Right lobe of liver (tissue), 6 donors: ENCODE data around the gene RIMS3. TPM values are rescaled to one million over a fixed set of nuclear protein-coding genes. Genes with fewer than 3 reads are reported as not detected.

Experiments
- ATAC-seq, 4 donors: fragments of 200-7000 bp; cut with Tn5 transposase; one replicate each; pipeline ENCODE4 v1.9.1; 2020; ENCODE audit warnings: mild to moderate bottlenecking in 4 of 4, moderate library complexity in 4 of 4
- DNase-seq, 3 donors: peaks; one replicate each; pipeline ENCODE4 v3.0.0-alpha.2; 2020
- H3K27ac ChIP-seq, 3 donors: fragments of 200-600 bp; one replicate each; pipeline ENCODE4 v1.8.0; 2022
- H3K27me3 ChIP-seq, 2 donors: fragments of 200-600 bp; one replicate each; pipeline ENCODE4 v1.8.0; 2022
- H3K36me3 ChIP-seq, 4 donors: fragments of 200-600 bp; sonication (generic) in 1 of 4; one replicate each; pipeline versions ENCODE4 v1.5.1 to v1.8.0; 2017 to 2022; ENCODE audit warnings: control low read depth in 1 of 4
- H3K4me1 ChIP-seq, 4 donors: fragments of 200-600 bp; sonication (generic) in 1 of 4; one replicate each; pipeline versions ENCODE4 v1.5.1 to v1.8.0; 2017 to 2022; ENCODE audit warnings: control low read depth in 1 of 4
- H3K4me3 ChIP-seq, 3 donors: fragments of 200-600 bp; one replicate each; pipeline ENCODE4 v1.8.0; 2022
- H3K9me3 ChIP-seq, 4 donors: fragments of 200-600 bp; sonication (generic) in 1 of 4; one replicate each; pipeline versions ENCODE4 v1.5.1 to v1.8.0; 2017 to 2022; ENCODE audit warnings: control low read depth in 1 of 4
- CTCF ChIP-seq, 4 donors: fragments of 200-600 bp in 3 of 4; fragments of 450-650 bp in 1 of 4; IDR thresholded peaks; one replicate each; pipeline versions ENCODE4 v1.5.1 to v1.8.0; 2016 to 2022; ENCODE audit warnings: antibody characterized with exemption in 4 of 4, mild to moderate bottlenecking in 2 of 4
- POLR2A ChIP-seq: fragments of 450-650 bp; IDR thresholded peaks from one replicate; pipeline ENCODE4 v1.6.1; 2017; ENCODE audit warnings: antibody characterized with exemption, mild to moderate bottlenecking
- WGBS: methylation state at CpG from one replicate; pipeline ENCODE4 v1.1.6; 2018; ENCODE audit warnings: low coverage, low lambda C conversion rate; ENCODE audit not compliant: insufficient coverage; ENCODE audit errors: missing lambda C conversion rate; 5-methylcytosine and 5-hydroxymethylcytosine counted together
- intact Hi-C, 2 donors: fragments of 100-400 bp; cut with DNase I; formaldehyde crosslinking; loops; one replicate each; pipeline versions ENCODE4 v1.11.2 to v1.14.1; 2022
- total RNA-seq, 6 experiments: library from RNA; depleted of rRNA in 2 of 6; stranded (reverse); fragments of >200 nt in 2 of 6; fragmentation: NEBNext Ultra II Directional in 3 of 6; extraction: Animal tissue kit (Norgen Biotek cat#: 25700) in 3 of 6; gene quantifications; one replicate each; pipeline versions ENCODE4 v1.1.0 to v1.2.4, GENCODE V29; 2016 to 2023
- donor health status: DM: no; HTN: yes; CAD: no.
- donor health status: DM: no; HTN: no; CAD: no.
- donor health status: DM: no; HTN: no; CAD: no.
- donor health status: DM: no; HTN: yes; CAD: no.
- donor health status: DM: no; HTN: yes; CAD: no.

The RIMS3 gene
- total RNA-seq, 6 experiments from 2014 or later: 0.35 to 1.4 (median 0.45) TPM

- ATAC-seq (peak in 3 of 4 donors; percentile 5 to 19 (median 10)), DNase-seq (no peak)
- Histone ChIP-seq H3K4me3 (peak overlapping the region; percentile 6 to 65 (median 53)), H3K27me3 (no peaks in the 10 kb centered on the region), H3K27ac (peak overlapping the region; percentile 57 to 87 (median 58)), H3K9me3 (no peaks in the 10 kb centered on the region), H3K36me3 (no peaks in the 10 kb centered on the region), H3K4me1 (peaks cover 0 to 59% (median 14%) of the 10 kb centered on the region in 4 donors)
- TF ChIP-seq CTCF (IDR thresholded peaks at IDR 0.05): no peak
- no peak for TF ChIP-seq POLR2A
- intact Hi-C loops: no loop called here
- 12% methylated on average over 7 of the region's 7 CpGs for WGBS
Observed at GRCh38 chr1:40710581-40711315, 45.3 kb upstream of the RIMS3 start.

- H3K27ac ChIP-seq: peak overlapping the region in 2 of 3 donors; percentile 57 to 87
Observed at GRCh38 chr1:40709802-40710278, 44.4 kb upstream of the RIMS3 start.

GRCh38 chr1:40709100-40709801 lies 43.8 kb upstream of the RIMS3 start:
- Histone ChIP-seq H3K9me3 (no peaks in the 10 kb centered on the region), H3K4me1 (peaks cover 0 to 59% (median 18%) of the 10 kb centered on the region in 4 donors), H3K36me3 (no peaks in the 10 kb centered on the region), H3K4me3 (peak overlapping the region; percentile 37 to 65 (median 53)), H3K27me3 (no peaks in the 10 kb centered on the region), H3K27ac (peak overlapping the region in 2 of 3 donors; percentile 57 to 87)
- WGBS: under 1% methylated on average over 10 of the region's 10 CpGs
- TF ChIP-seq POLR2A: peak; percentile 84
- TF ChIP-seq CTCF (IDR thresholded peaks at IDR 0.05): no peak
- peak; percentile 55 to 89 (median 78) for DNase-seq
- peak; percentile 87 to 96 (median 88) for ATAC-seq
- intact Hi-C loops: no loop called here

More at GRCh38 chr1:40709802-40710278, 44.4 kb upstream of the RIMS3 start:
- Histone ChIP-seq H3K4me1 (peaks cover 0 to 59% (median 16%) of the 10 kb centered on the region in 4 donors), H3K36me3 (no peaks in the 10 kb centered on the region), H3K27me3 (no peaks in the 10 kb centered on the region), H3K9me3 (no peaks in the 10 kb centered on the region), H3K4me3 (peak overlapping the region; percentile 37 to 65 (median 53))
- intact Hi-C loops: no loop called here
- ATAC-seq (no peak), DNase-seq (no peak)
- 2% methylated on average over 3 of the region's 3 CpGs for WGBS
- TF ChIP-seq CTCF (IDR thresholded peaks at IDR 0.05) (no peak), POLR2A (no peak)

- WGBS: 0% methylated on average over 3 of the region's 3 CpGs
- Histone ChIP-seq H3K4me1 (peaks cover 0 to 59% (median 18%) of the 10 kb centered on the region in 4 donors), H3K27ac (peak overlapping the region in 2 of 3 donors; percentile 57 to 87)
Observed at GRCh38 chr1:40708750-40709099, 43.2 kb upstream of the RIMS3 start.

More at GRCh38 chr1:40708750-40709099, 43.2 kb upstream of the RIMS3 start:
- intact Hi-C loops: no loop called here
- Histone ChIP-seq H3K36me3 (no peaks in the 10 kb centered on the region), H3K27me3 (no peaks in the 10 kb centered on the region), H3K9me3 (no peaks in the 10 kb centered on the region), H3K4me3 (peak overlapping the region; percentile 37 to 65 (median 53))
- ATAC-seq (peak in 1 of 4 donors; percentile 21), DNase-seq (no peak)
- TF ChIP-seq POLR2A: no peak
- no peak for TF ChIP-seq CTCF (IDR thresholded peaks at IDR 0.05)
